Measurements from ENCODE around the gene B4GAT1. TPM values are rescaled to one million over a fixed set of nuclear protein-coding genes. Genes with fewer than 3 reads are reported as not detected.
A peak's percentile ranks its signal among the peaks of the same experiment; 100 is the strongest.
"Not testable (repeated sequence)": the region's sequence is repeated elsewhere in the genome, so short reads cannot be mapped to it uniquely, and the experiment has no call there.

B4GAT1 gene
- total RNA-seq, 1 donor from 2014 or later: 25.2 TPM

DNA sequence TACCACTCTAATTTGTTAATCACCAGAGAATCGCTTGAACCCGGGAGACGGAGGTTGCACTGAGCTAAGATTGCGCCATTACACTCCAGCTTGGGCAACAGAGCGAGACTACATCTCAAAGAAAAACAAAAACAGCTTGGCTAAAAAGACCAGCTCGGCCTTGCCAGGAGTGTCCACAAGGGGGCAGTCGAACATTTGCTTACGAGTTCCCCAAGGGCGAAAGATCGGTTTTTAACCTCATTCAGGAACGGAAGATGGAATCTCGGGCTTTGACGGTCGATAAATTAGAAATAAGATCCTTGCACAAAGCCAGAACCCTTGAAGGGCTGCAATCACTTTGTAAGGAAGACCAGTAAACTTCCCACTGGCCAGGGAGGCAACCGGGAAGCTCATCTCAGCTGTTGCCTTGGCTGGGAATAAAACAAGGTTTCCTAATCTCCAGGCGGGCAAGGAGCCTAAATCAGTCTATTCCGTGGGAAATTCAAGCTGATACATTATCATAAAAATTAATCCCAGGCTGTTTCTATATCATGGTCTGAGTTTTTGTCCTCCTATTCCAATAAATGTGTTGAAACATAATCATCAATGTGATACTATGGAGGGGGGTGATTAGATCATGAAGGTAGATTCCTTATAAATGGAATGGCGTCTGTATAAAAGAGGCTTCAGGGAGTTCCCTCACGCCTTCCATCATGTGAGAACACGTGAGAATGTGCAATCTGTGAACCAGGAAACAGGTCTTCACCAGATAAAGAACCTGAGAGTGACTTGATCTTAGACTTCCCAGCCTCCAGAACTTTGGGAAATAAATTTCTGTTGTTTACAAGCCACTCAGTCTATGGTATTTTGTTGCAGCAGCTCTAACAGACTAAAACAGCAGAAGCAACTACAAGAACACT is 39.0 kb upstream of the B4GAT1 start:
- Histone ChIP-seq H3K27ac (ENCODE audit: low read depth, low read length) (no peak overlapping the region), H3K79me2 (ENCODE audit: insufficient read depth, low read length) (no peaks in the 10 kb centered on the region), H2AFZ (ENCODE audit: low read depth, low read length) (peak overlapping the region; percentile 79), H3K4me2 (ENCODE audit: low read length) (peak overlapping the region; percentile 82), H3K4me1 (ENCODE audit: insufficient read depth, low read length) (no peaks in the 10 kb centered on the region), H3K36me3 (ENCODE audit: insufficient read depth, low read length) (no peaks in the 10 kb centered on the region), H3K4me3 (ENCODE audit: insufficient read depth, low read depth, low read length) (peak overlapping the region; percentile 46), H4K20me1 (ENCODE audit: insufficient read depth, low read length) (no peaks in the 10 kb centered on the region), H3K27me3 (ENCODE audit: insufficient read depth, low read length) (peaks cover 8% of the 10 kb centered on the region), H3K9ac (ENCODE audit: low read length) (no peak overlapping the region), H3K9me3 (ENCODE audit: insufficient read depth, low read depth, low read length) (no peaks in the 10 kb centered on the region)
- H3K27me3 Mint-ChIP-seq (ENCODE audit: low read depth, unreplicated experiment): peaks cover 9% of the 10 kb centered on the region
- no peaks in the 10 kb centered on the region for H3K9me3 Mint-ChIP-seq (ENCODE audit: unreplicated experiment)
- H3K36me3 Mint-ChIP-seq (ENCODE audit: low read depth, unreplicated experiment): no peaks in the 10 kb centered on the region
- FAIRE-seq (no peak), DNase-seq (ENCODE audit: low read depth) (peak; percentile 52)
- no peaks in the 10 kb centered on the region for H3K4me1 Mint-ChIP-seq (ENCODE audit: low read depth, unreplicated experiment)
- TF ChIP-seq, protein P1, sequence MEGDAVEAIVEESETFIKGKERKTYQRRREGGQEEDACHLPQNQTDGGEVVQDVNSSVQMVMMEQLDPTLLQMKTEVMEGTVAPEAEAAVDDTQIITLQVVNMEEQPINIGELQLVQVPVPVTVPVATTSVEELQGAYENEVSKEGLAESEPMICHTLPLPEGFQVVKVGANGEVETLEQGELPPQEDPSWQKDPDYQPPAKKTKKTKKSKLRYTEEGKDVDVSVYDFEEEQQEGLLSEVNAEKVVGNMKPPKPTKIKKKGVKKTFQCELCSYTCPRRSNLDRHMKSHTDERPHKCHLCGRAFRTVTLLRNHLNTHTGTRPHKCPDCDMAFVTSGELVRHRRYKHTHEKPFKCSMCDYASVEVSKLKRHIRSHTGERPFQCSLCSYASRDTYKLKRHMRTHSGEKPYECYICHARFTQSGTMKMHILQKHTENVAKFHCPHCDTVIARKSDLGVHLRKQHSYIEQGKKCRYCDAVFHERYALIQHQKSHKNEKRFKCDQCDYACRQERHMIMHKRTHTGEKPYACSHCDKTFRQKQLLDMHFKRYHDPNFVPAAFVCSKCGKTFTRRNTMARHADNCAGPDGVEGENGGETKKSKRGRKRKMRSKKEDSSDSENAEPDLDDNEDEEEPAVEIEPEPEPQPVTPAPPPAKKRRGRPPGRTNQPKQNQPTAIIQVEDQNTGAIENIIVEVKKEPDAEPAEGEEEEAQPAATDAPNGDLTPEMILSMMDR (IDR thresholded peaks at IDR 0.05; ENCODE audit: insufficient read depth, low read depth, low read length): peak; percentile 99
- no peak for TF ChIP-seq EZH2 (IDR thresholded peaks at IDR 0.05; ENCODE audit: insufficient read depth, low read length)
- peak overlapping the region; percentile 66 for H3K4me3 Mint-ChIP-seq (ENCODE audit: unreplicated experiment)
- H3K27ac Mint-ChIP-seq (ENCODE audit: unreplicated experiment): no peak overlapping the region

DNA sequence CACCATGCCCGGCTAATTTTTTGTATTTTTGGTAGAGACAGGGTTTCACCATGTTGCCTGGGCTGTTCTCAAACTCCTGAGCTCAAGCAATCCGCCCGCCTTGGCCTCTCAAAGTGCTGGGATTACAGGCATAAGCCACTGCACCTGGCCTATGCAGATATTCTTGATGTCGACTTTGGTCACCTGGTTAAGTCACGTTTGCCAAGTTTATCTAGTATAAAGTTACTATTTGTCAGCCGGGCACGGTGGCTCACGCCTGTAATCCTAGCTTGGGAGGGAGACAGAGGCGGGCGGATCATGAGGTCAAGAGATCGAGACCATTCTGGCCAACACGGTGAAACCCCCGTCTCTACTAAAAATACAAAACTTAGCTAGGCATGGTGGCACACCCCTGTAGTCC is 36.9 kb upstream of the B4GAT1 start:
- H3K4me2 ChIP-seq (ENCODE audit: low read length); H4K20me1 ChIP-seq (ENCODE audit: insufficient read depth, low read length); FAIRE-seq; H3K27me3 ChIP-seq (ENCODE audit: insufficient read depth, low read length); H3K36me3 Mint-ChIP-seq (ENCODE audit: low read depth, unreplicated experiment); H3K79me2 ChIP-seq (ENCODE audit: insufficient read depth, low read length); H3K4me1 ChIP-seq (ENCODE audit: insufficient read depth, low read length); H3K27me3 Mint-ChIP-seq (ENCODE audit: low read depth, unreplicated experiment); H3K36me3 ChIP-seq (ENCODE audit: insufficient read depth, low read length); H3K27ac Mint-ChIP-seq (ENCODE audit: unreplicated experiment); H3K9ac ChIP-seq (ENCODE audit: low read length); H2AFZ ChIP-seq (ENCODE audit: low read depth, low read length); H3K9me3 ChIP-seq (ENCODE audit: insufficient read depth, low read depth, low read length); H3K4me3 ChIP-seq (ENCODE audit: insufficient read depth, low read depth, low read length); H3K27ac ChIP-seq (ENCODE audit: low read depth, low read length); H3K4me3 Mint-ChIP-seq (ENCODE audit: unreplicated experiment); H3K9me3 Mint-ChIP-seq (ENCODE audit: unreplicated experiment); DNase-seq (ENCODE audit: low read depth); H3K4me1 Mint-ChIP-seq (ENCODE audit: low read depth, unreplicated experiment): not testable (repeated sequence)

DNA sequence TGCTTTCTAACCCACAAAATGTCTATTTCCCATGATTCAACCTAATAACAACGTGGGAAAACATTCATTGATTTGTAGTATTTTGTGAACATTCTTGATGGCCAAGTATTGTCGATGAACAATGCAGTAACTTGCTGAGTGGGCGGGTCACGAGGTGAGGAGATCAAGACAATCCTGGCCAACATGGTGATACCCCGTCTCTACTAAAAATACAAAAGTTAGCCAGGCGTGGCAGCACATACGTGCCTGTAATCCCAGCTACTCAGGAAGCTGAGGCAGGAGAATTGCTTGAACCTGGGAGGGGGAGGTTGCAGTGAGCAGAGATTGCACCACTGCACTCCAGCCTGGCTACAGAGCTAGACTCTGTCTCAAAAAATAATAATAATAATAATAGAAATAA is 32.8 kb upstream of the B4GAT1 start:
- not testable (repeated sequence) for H3K4me1 ChIP-seq (ENCODE audit: insufficient read depth, low read length); H3K79me2 ChIP-seq (ENCODE audit: insufficient read depth, low read length); H3K9ac ChIP-seq (ENCODE audit: low read length); FAIRE-seq; H3K27me3 Mint-ChIP-seq (ENCODE audit: low read depth, unreplicated experiment); H3K27me3 ChIP-seq (ENCODE audit: insufficient read depth, low read length); H3K4me3 Mint-ChIP-seq (ENCODE audit: unreplicated experiment); H2AFZ ChIP-seq (ENCODE audit: low read depth, low read length); H3K4me2 ChIP-seq (ENCODE audit: low read length); H3K9me3 Mint-ChIP-seq (ENCODE audit: unreplicated experiment); H3K4me1 Mint-ChIP-seq (ENCODE audit: low read depth, unreplicated experiment); H3K9me3 ChIP-seq (ENCODE audit: insufficient read depth, low read depth, low read length); H3K27ac Mint-ChIP-seq (ENCODE audit: unreplicated experiment); H3K36me3 ChIP-seq (ENCODE audit: insufficient read depth, low read length); H3K4me3 ChIP-seq (ENCODE audit: insufficient read depth, low read depth, low read length); DNase-seq (ENCODE audit: low read depth); H3K36me3 Mint-ChIP-seq (ENCODE audit: low read depth, unreplicated experiment); H3K27ac ChIP-seq (ENCODE audit: low read depth, low read length); H4K20me1 ChIP-seq (ENCODE audit: insufficient read depth, low read length)

DNA sequence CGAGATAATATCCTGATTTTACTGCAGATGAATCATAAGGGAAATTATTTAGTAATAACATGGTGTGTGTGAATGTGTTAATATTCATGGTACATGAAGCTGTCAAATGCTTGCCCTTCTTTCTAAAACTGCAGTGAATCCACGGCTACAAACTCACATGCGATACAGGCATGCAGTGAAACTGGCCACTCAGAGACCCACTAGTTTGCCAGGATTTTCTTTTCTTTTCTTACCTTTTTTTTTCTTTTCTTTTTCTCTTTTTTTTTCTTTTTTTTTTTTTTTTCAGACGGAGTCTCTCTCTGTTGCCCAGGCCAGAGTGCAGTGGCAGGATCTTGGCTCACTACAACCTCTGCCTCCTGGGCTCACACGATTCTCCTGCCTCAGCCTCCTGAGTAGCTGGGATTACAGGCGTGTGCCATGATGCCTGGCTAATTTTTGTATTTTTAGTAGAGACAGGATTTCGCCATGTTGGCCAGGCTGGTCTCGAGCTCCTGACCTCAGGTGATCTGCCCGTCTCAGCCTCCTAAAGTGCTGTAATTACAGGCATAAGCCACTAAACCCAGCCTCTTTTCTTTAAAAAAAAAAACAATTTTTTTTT is 26.4 kb upstream of the B4GAT1 start:
- H3K4me2 ChIP-seq (ENCODE audit: low read length); FAIRE-seq; H3K27ac Mint-ChIP-seq (ENCODE audit: unreplicated experiment); H3K27me3 Mint-ChIP-seq (ENCODE audit: low read depth, unreplicated experiment); H3K4me1 Mint-ChIP-seq (ENCODE audit: low read depth, unreplicated experiment); H3K9me3 ChIP-seq (ENCODE audit: insufficient read depth, low read depth, low read length); H3K4me3 Mint-ChIP-seq (ENCODE audit: unreplicated experiment); DNase-seq (ENCODE audit: low read depth); H3K36me3 Mint-ChIP-seq (ENCODE audit: low read depth, unreplicated experiment); H3K79me2 ChIP-seq (ENCODE audit: insufficient read depth, low read length); H2AFZ ChIP-seq (ENCODE audit: low read depth, low read length); H3K9ac ChIP-seq (ENCODE audit: low read length); H3K36me3 ChIP-seq (ENCODE audit: insufficient read depth, low read length); H3K9me3 Mint-ChIP-seq (ENCODE audit: unreplicated experiment); H3K27ac ChIP-seq (ENCODE audit: low read depth, low read length); H4K20me1 ChIP-seq (ENCODE audit: insufficient read depth, low read length); H3K4me3 ChIP-seq (ENCODE audit: insufficient read depth, low read depth, low read length): not testable (repeated sequence)
- Histone ChIP-seq H3K27me3 (ENCODE audit: insufficient read depth, low read length) (peaks cover 16% of the 10 kb centered on the region), H3K4me1 (ENCODE audit: insufficient read depth, low read length) (peaks cover 12% of the 10 kb centered on the region)

Measured in astrocyte (in vitro differentiated cells and primary cell).